ENCODE data around the gene TECPR1.

DNA sequence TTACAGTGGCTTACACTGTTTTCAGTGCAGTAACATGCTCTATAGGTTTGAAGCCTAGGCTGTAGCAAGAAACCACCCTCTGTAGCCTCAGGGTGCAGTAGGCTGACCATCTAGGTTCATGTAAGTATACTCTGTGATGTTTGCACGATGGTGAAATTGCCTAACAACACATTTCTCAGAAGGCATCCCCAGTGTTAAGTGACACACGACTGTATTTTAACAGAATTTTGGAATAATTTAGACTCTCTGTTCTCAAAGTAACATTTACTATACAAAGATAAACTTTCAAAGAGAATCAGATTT, 85.4 kb downstream of the TECPR1 start:
- TF ChIP-seq CTCF (IDR thresholded peaks at IDR 0.05) (no peak), POLR2A (IDR thresholded peaks at IDR 0.05) (no peak)
